Measurements from ENCODE around the gene SORBS1.

DNA sequence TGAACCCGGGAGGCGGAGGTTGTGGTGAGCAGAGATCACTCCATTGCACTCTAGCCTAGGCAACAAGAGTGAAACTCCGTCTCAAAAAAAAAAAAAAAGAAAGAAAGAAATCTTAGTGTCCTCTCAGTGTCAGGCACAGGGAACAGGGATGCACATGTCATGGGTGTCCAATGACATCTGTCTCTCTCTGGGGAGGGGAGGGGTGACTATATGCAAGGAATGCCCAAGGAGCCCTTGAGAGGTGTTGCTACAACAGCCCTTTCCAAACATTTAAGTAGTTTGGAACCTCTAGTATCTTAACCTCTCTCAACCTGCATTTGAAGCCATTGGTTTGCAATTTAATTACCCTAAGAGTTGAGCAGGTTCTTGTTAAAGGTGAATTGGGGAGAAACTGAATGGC lies 299.2 kb downstream of the SORBS1 start:
- TF ChIP-seq, protein P1, sequence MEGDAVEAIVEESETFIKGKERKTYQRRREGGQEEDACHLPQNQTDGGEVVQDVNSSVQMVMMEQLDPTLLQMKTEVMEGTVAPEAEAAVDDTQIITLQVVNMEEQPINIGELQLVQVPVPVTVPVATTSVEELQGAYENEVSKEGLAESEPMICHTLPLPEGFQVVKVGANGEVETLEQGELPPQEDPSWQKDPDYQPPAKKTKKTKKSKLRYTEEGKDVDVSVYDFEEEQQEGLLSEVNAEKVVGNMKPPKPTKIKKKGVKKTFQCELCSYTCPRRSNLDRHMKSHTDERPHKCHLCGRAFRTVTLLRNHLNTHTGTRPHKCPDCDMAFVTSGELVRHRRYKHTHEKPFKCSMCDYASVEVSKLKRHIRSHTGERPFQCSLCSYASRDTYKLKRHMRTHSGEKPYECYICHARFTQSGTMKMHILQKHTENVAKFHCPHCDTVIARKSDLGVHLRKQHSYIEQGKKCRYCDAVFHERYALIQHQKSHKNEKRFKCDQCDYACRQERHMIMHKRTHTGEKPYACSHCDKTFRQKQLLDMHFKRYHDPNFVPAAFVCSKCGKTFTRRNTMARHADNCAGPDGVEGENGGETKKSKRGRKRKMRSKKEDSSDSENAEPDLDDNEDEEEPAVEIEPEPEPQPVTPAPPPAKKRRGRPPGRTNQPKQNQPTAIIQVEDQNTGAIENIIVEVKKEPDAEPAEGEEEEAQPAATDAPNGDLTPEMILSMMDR (IDR thresholded peaks at IDR 0.05): no peak
- TF ChIP-seq EP300 (IDR thresholded peaks at IDR 0.05; ENCODE audit: low read depth): no peak
